DND-41 (cell line): ENCODE data around the gene MIPOL1.

Source experiments
- ATAC-seq: fragments of 200-7000 bp; cut with Tn5 transposase; 3 replicates; pipeline ENCODE4 v1.9.1; 2021; ENCODE audit warnings: low read depth; ENCODE audit not compliant: insufficient read depth
- DNase-seq: peaks from one replicate; pipeline ENCODE4 v3.0.0-alpha.2; 2020
- H2AFZ ChIP-seq: 2 replicates; pipeline ENCODE4 v1.6.0; 2012; ENCODE audit warnings: low read depth, low read length
- H3K27ac ChIP-seq: 2 replicates; pipeline ENCODE4 v1.5.1; 2012; ENCODE audit warnings: low read length, inconsistent platforms
- H3K27me3 ChIP-seq: fragments of 200-600 bp; sonication (generic); 2 replicates; pipeline ENCODE4 v1.6.0; 2012; ENCODE audit warnings: low read length, mild to moderate bottlenecking, inconsistent platforms; ENCODE audit not compliant: insufficient read depth, poor library complexity
- H3K36me3 ChIP-seq: 2 replicates; pipeline ENCODE4 v1.5.1; 2012; ENCODE audit warnings: low read length, inconsistent platforms; ENCODE audit not compliant: insufficient read depth
- H3K4me1 ChIP-seq: 2 replicates; pipeline ENCODE4 v1.5.1; 2012; ENCODE audit warnings: mild to moderate bottlenecking, low read length; ENCODE audit not compliant: insufficient read depth
- H3K4me2 ChIP-seq: 2 replicates; pipeline ENCODE4 v1.6.0; 2012; ENCODE audit warnings: mild to moderate bottlenecking, moderate library complexity, low read length, inconsistent platforms; ENCODE audit not compliant: insufficient read depth
- H3K4me3 ChIP-seq, 2 experiments: fragments of 200-600 bp in 1 of 2; shearing (Covaris generic) in 1 of 2; 2 replicates each; pipeline ENCODE4 v1.5.1; 2012 to 2016; ENCODE audit warnings: inconsistent platforms in 2 of 2, low read length in 2 of 2, mild to moderate bottlenecking in 2 of 2, low read depth in 1 of 2, moderate library complexity in 1 of 2
- H3K79me2 ChIP-seq: 2 replicates; pipeline ENCODE4 v1.6.0; 2012; ENCODE audit warnings: low read length, inconsistent platforms; ENCODE audit not compliant: insufficient read depth
- H3K9ac ChIP-seq: 2 replicates; pipeline ENCODE4 v1.6.0; 2012; ENCODE audit warnings: low read depth, mild to moderate bottlenecking, inconsistent platforms, low read length, moderate library complexity
- H3K9me3 ChIP-seq: 2 replicates; pipeline ENCODE4 v1.5.1; 2012; ENCODE audit warnings: low read length, moderate library complexity, mild to moderate bottlenecking, inconsistent platforms; ENCODE audit not compliant: insufficient read depth, severe bottlenecking
- H4K20me1 ChIP-seq: 2 replicates; pipeline ENCODE4 v1.6.0; 2012; ENCODE audit warnings: low read length; ENCODE audit not compliant: insufficient read depth
- CTCF ChIP-seq: IDR thresholded peaks from 2 replicates; pipeline ENCODE4 v1.5.1; 2012; ENCODE audit warnings: borderline replicate concordance, low read length, moderate library complexity, mild to moderate bottlenecking; ENCODE audit not compliant: poor library complexity, severe bottlenecking; ENCODE audit errors: extremely low read depth
- EZH2 ChIP-seq: IDR thresholded peaks from 3 replicates; pipeline ENCODE4 v1.6.1; 2012; ENCODE audit warnings: borderline replicate concordance, low read depth, mild to moderate bottlenecking, moderate library complexity, low read length, inconsistent platforms; ENCODE audit not compliant: severe bottlenecking

The MIPOL1 gene

DNA sequence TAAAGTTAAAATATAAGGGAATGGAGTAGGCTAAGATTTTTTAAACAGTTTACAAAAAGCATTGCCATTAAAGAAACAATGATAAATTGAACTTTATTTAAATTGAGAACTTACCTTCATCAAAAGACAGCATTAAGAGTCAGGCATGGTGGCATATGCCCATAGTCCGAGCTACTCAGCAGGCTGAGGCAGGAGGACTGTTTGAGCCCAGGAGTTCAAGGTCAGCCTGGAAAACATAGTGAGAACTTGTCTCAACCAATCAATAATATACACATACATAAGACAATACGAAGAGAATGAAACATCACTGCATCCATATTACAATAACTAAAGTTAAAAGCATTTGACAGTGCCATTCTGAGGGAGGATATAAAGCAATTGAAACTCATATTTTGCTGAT is 299.7 kb downstream of the MIPOL1 start:
- Histone ChIP-seq H3K9ac (no peak overlapping the region), H2AFZ (no peak overlapping the region), H3K36me3 (no peaks in the 10 kb centered on the region), H3K27ac (no peak overlapping the region), H3K9me3 (no peaks in the 10 kb centered on the region), H3K4me1 (no peaks in the 10 kb centered on the region), H3K4me2 (no peak overlapping the region), H3K79me2 (no peaks in the 10 kb centered on the region), H4K20me1 (no peaks in the 10 kb centered on the region), H3K27me3 (no peaks in the 10 kb centered on the region), H3K4me3 (no peak overlapping the region)
- no peak for DNase-seq
- no peak for ATAC-seq
- TF ChIP-seq EZH2 = no peak
- TF ChIP-seq CTCF = no peak

GRCh38 chr14:37501877-37502276 is 304.1 kb downstream of the MIPOL1 start:
- Histone ChIP-seq H3K9me3 (no peaks in the 10 kb centered on the region), H3K9ac (no peak overlapping the region), H3K36me3 (no peaks in the 10 kb centered on the region), H3K4me1 (no peaks in the 10 kb centered on the region), H2AFZ (no peak overlapping the region), H3K4me3 (no peak overlapping the region), H3K27me3 (no peaks in the 10 kb centered on the region), H3K27ac (no peak overlapping the region), H3K79me2 (no peaks in the 10 kb centered on the region), H3K4me2 (no peak overlapping the region), H4K20me1 (no peaks in the 10 kb centered on the region)
- DNase-seq (no peak), ATAC-seq (no peak)
- TF ChIP-seq EZH2 (no peak), CTCF (no peak)

DNA sequence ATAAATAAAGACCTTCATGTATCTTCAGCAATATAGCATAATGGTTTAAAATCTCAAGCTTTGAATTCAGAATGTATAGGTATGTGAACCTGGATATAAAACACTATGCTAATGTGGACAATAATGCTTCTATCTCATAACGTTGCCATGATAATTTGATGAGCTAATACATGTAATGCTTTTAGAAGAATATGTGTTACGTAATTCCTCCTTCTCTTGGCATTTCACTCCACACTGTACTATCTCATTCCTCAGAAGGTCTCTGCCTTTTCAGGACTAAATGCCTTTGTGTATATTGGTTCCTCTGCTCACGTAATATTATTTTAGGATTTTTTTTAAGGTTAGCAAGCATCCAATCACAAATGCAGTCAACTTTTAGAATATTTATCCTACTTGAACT is 310.8 kb downstream of the MIPOL1 start:
- TF ChIP-seq CTCF (no peak), EZH2 (no peak)
- H3K79me2 ChIP-seq = no peaks in the 10 kb centered on the region

GRCh38 chr14:37512173-37512572 is 314.4 kb downstream of the MIPOL1 start:
- Histone ChIP-seq H3K36me3 (no peaks in the 10 kb centered on the region), H3K27ac (no peak overlapping the region), H3K9me3 (no peaks in the 10 kb centered on the region), H3K27me3 (no peaks in the 10 kb centered on the region), H3K79me2 (no peaks in the 10 kb centered on the region), H3K4me1 (no peaks in the 10 kb centered on the region), H4K20me1 (no peaks in the 10 kb centered on the region), H3K9ac (no peak overlapping the region), H3K4me2 (no peak overlapping the region), H2AFZ (no peak overlapping the region), H3K4me3 (no peak overlapping the region)
- ATAC-seq = no peak
- TF ChIP-seq EZH2 (no peak), CTCF (no peak)
- no peak for DNase-seq

More for the DNA sequence above, 310.8 kb downstream of the MIPOL1 start:
- H3K4me2 ChIP-seq = no peak overlapping the region
- no peak overlapping the region for H3K4me3 ChIP-seq
- no peaks in the 10 kb centered on the region for H3K27me3 ChIP-seq
- H3K27ac ChIP-seq = no peak overlapping the region
- H3K4me1 ChIP-seq = no peaks in the 10 kb centered on the region
- H3K36me3 ChIP-seq = no peaks in the 10 kb centered on the region
- DNase-seq (no peak), ATAC-seq (no peak)
- H4K20me1 ChIP-seq = no peaks in the 10 kb centered on the region
- no peak overlapping the region for H2AFZ ChIP-seq
- no peaks in the 10 kb centered on the region for H3K9me3 ChIP-seq
- H3K9ac ChIP-seq = no peak overlapping the region
